H1 (cell line): ENCODE measurements around the gene METTL6.

Experiments
- BRCA1 ChIP-seq: IDR thresholded peaks from 2 replicates; pipeline ENCODE4 v1.6.1; 2012; ENCODE audit warnings: low read depth, low read length, improper control_type of control experiment
- CBX5 ChIP-seq: fragments of 300-800, 300-1000 bp; sonication (generic); IDR thresholded peaks from 2 replicates; pipeline ENCODE4 v1.7.1; 2016; ENCODE audit warnings: antibody characterized with exemption, low read length, low read depth
- KDM1A ChIP-seq: fragments of 200-600, 300-600 bp; sonication (generic); IDR thresholded peaks from 2 replicates; pipeline ENCODE4 v1.7.1; 2016; ENCODE audit warnings: mild to moderate bottlenecking, low read length, borderline replicate concordance
- MAX ChIP-seq: IDR thresholded peaks from 2 replicates; pipeline ENCODE4 v1.6.1; 2012; ENCODE audit warnings: inconsistent platforms
- NRF1 ChIP-seq: IDR thresholded peaks from 2 replicates; pipeline ENCODE4 v1.6.1; 2011; ENCODE audit warnings: mild to moderate bottlenecking, low read depth, low read length, improper control_type of control experiment
- POLR2A ChIP-seq, 2 experiments: IDR thresholded peaks; 1 replicate in 1 of 2; 2 replicates in 1 of 2; pipeline ENCODE4 v1.6.1; 2011; ENCODE audit warnings: low read depth in 2 of 2, low read length in 2 of 2, mild to moderate bottlenecking in 2 of 2; ENCODE audit errors: control extremely low read depth in 1 of 2
- RNF2 ChIP-seq: fragments of 200-900, 300-1000 bp; sonication (generic); IDR thresholded peaks from 2 replicates; pipeline ENCODE4 v1.7.1; 2016; ENCODE audit warnings: borderline replicate concordance, low read depth, mild to moderate bottlenecking, antibody characterized with exemption, low read length; ENCODE audit not compliant: poor library complexity, severe bottlenecking; ENCODE audit errors: missing control alignments
- USF2 ChIP-seq: IDR thresholded peaks from 2 replicates; pipeline ENCODE4 v1.6.1; 2011; ENCODE audit warnings: low read length, improper control_type of control experiment
- TF ChIP-seq, protein P1 (sequence below), 3 experiments: IDR thresholded peaks; 1 replicate in 2 of 3; 2 replicates in 1 of 3; pipeline versions ENCODE4 v1.5.1 to v1.6.1; 2011; ENCODE audit warnings: low read length in 3 of 3, mild to moderate bottlenecking in 3 of 3, inconsistent platforms in 2 of 3, low read depth in 1 of 3, moderate library complexity in 1 of 3; ENCODE audit not compliant: insufficient read depth in 1 of 3; ENCODE audit errors: control extremely low read depth in 1 of 3

GRCh38 chr3:15387735-15388134 lies 39.6 kb downstream of the METTL6 start:
- TF ChIP-seq, protein P1, sequence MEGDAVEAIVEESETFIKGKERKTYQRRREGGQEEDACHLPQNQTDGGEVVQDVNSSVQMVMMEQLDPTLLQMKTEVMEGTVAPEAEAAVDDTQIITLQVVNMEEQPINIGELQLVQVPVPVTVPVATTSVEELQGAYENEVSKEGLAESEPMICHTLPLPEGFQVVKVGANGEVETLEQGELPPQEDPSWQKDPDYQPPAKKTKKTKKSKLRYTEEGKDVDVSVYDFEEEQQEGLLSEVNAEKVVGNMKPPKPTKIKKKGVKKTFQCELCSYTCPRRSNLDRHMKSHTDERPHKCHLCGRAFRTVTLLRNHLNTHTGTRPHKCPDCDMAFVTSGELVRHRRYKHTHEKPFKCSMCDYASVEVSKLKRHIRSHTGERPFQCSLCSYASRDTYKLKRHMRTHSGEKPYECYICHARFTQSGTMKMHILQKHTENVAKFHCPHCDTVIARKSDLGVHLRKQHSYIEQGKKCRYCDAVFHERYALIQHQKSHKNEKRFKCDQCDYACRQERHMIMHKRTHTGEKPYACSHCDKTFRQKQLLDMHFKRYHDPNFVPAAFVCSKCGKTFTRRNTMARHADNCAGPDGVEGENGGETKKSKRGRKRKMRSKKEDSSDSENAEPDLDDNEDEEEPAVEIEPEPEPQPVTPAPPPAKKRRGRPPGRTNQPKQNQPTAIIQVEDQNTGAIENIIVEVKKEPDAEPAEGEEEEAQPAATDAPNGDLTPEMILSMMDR (IDR thresholded peaks at IDR 0.05; ENCODE audit: control extremely low read depth in 1 of 3, insufficient read depth in 1 of 3, low read depth in 1 of 3, low read length in 3 of 3): no peak
- no peak for TF ChIP-seq NRF1
- no peak for TF ChIP-seq MAX
- no peak for TF ChIP-seq POLR2A (IDR thresholded peaks at IDR 0.05; ENCODE audit: control extremely low read depth in 1 of 2, low read depth in 2 of 2, low read length in 2 of 2)
- TF ChIP-seq USF2: no peak
- no peak for TF ChIP-seq CBX5
- no peak for TF ChIP-seq BRCA1
- no peak for TF ChIP-seq RNF2
- TF ChIP-seq KDM1A: no peak
